ENCODE data around the gene CORIN. TPM values are rescaled to one million over a fixed set of nuclear protein-coding genes. Genes with fewer than 3 reads are reported as not detected.

The CORIN gene
- total and polyA plus RNA-seq, 2 donors (not counting 3 experiments of a cell fraction or from before 2014, with no cell fraction given): 0.07 to 0.40 TPM

DNA sequence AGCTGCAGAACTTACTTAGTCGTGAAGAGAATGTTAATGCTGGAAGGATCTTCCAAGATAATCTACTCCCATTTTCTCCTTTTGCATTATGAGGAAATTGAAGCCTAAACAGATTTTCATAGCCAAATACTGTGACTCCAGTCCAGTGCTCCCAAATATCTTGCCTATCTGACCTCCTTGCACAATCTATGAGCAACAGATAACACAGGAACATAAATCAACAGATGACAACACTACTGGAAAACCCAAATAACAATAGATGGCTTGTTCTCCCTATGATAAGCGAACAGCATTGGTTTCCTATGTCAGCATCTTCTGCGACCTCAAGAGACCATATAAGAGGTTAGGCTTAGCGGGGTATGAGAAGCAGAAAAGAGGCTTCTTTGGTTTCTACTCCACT lies 88.0 kb downstream of the CORIN start:
- intact Hi-C loops (cut with micrococcal nuclease) (loop anchor here (10.0 kb wide), 1 partner anchor 65 kb away; no protein-coding TSS in a partner anchor), dilution Hi-C loops (cut with MboI; ENCODE audit: extremely low pct_ligation_motif_present, low sequenced_read_pairs) (no loop called here)
- H3K9me3 ChIP-seq (replicated peaks; ENCODE audit: control insufficient read depth, insufficient read depth, low read length): no peaks in the 10 kb centered on the region
- CTCF ChIA-PET: no interaction called here
- TF ChIP-seq MYC (IDR thresholded peaks at IDR 0.05; ENCODE audit: low read depth, low read length) (no peak), POLR2AphosphoS5 (IDR thresholded peaks at IDR 0.05; ENCODE audit: insufficient read depth, low read depth, low read length) (no peak), POLR2A (IDR thresholded peaks at IDR 0.05; ENCODE audit: low read depth, low read length) (no peak), EZH2 (IDR thresholded peaks at IDR 0.05; ENCODE audit: borderline replicate concordance, low read depth, low read length, severe bottlenecking) (no peak), FOS (IDR thresholded peaks at IDR 0.05; ENCODE audit: borderline replicate concordance, insufficient read depth, low read length) (no peak), JUN (IDR thresholded peaks at IDR 0.05; ENCODE audit: borderline replicate concordance, insufficient read depth, insufficient read length, low read depth) (no peak), GATA2 (IDR thresholded peaks at IDR 0.05; ENCODE audit: insufficient read depth, insufficient read length, low read depth, low read length) (no peak)
- TF ChIP-seq, protein P1, sequence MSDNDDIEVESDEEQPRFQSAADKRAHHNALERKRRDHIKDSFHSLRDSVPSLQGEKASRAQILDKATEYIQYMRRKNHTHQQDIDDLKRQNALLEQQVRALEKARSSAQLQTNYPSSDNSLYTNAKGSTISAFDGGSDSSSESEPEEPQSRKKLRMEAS (IDR thresholded peaks at IDR 0.05; ENCODE audit: insufficient read depth, insufficient read length): no peak
- TF ChIP-seq, protein P2, sequence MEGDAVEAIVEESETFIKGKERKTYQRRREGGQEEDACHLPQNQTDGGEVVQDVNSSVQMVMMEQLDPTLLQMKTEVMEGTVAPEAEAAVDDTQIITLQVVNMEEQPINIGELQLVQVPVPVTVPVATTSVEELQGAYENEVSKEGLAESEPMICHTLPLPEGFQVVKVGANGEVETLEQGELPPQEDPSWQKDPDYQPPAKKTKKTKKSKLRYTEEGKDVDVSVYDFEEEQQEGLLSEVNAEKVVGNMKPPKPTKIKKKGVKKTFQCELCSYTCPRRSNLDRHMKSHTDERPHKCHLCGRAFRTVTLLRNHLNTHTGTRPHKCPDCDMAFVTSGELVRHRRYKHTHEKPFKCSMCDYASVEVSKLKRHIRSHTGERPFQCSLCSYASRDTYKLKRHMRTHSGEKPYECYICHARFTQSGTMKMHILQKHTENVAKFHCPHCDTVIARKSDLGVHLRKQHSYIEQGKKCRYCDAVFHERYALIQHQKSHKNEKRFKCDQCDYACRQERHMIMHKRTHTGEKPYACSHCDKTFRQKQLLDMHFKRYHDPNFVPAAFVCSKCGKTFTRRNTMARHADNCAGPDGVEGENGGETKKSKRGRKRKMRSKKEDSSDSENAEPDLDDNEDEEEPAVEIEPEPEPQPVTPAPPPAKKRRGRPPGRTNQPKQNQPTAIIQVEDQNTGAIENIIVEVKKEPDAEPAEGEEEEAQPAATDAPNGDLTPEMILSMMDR (IDR thresholded peaks at IDR 0.05; ENCODE audit: extremely low read depth in 1 of 2, insufficient read depth in 1 of 2, low read depth in 1 of 2, low read length in 2 of 2): no peak
- H4K20me1 ChIP-seq (replicated peaks; ENCODE audit: control insufficient read depth, extremely low read depth, insufficient read depth, low read length): no peaks in the 10 kb centered on the region
- no peak for DNase-seq (ENCODE audit: low read depth, low spot score)
- H3K27ac ChIP-seq (ENCODE audit: insufficient read depth, low read depth, low read length): no peak overlapping the region
- H3K27me3 ChIP-seq (ENCODE audit: control insufficient read depth in 2 of 2, insufficient read depth in 2 of 2, low read length in 2 of 2): peaks cover 2% of the 10 kb centered on the region in 2 experiments
- no peak overlapping the region for H2AFZ ChIP-seq (ENCODE audit: low read depth, low read length)
- H3K9me1 ChIP-seq (replicated peaks; ENCODE audit: control insufficient read depth, extremely low read depth, insufficient read depth, low read length): no peaks in the 10 kb centered on the region
- H3K9ac ChIP-seq (replicated peaks; ENCODE audit: extremely low read depth, insufficient read depth, low read length): no peak overlapping the region
- H3K4me3 ChIP-seq (replicated peaks in 1 of 3; ENCODE audit: insufficient read depth in 1 of 3, low read depth in 1 of 3, low read length in 3 of 3): no peak overlapping the region
- no peaks in the 10 kb centered on the region for H3K4me1 ChIP-seq (ENCODE audit: control insufficient read depth, extremely low read depth, insufficient read depth, low read length)
- no peaks in the 10 kb centered on the region for H3K36me3 ChIP-seq (ENCODE audit: control insufficient read depth in 2 of 2, extremely low read depth in 1 of 2, insufficient read depth in 2 of 2, low read length in 2 of 2)
- FAIRE-seq: no peak
- no peaks in the 10 kb centered on the region for H3K79me2 ChIP-seq (ENCODE audit: control insufficient read depth, insufficient read depth, low read length)
- POLR2A ChIA-PET: no interaction called here
- no peak overlapping the region for H3K4me2 ChIP-seq (ENCODE audit: insufficient read depth, low read length)
- BruUV-seq (replicated peaks): no TSS peak
